NB4 (cell line): ENCODE measurements around the gene PMAIP1.

Experiments used
- DNase-seq: peaks from one replicate; pipeline ENCODE4 v3.0.0; 2010; ENCODE audit warnings: low read depth
- H3K4me3 ChIP-seq: one replicate; pipeline ENCODE4 v1.5.1; 2011; ENCODE audit warnings: mild to moderate bottlenecking, low read depth, low read length, moderate library complexity
- CTCF ChIP-seq: IDR thresholded peaks from one replicate; pipeline ENCODE4 v1.5.1; 2012; ENCODE audit warnings: low read depth, low read length
- MAX ChIP-seq: IDR thresholded peaks from 2 replicates; pipeline ENCODE4 v1.6.1; 2011; ENCODE audit warnings: low read depth, low read length
- MYC ChIP-seq: IDR thresholded peaks from 2 replicates; pipeline ENCODE4 v1.6.1; 2011; ENCODE audit warnings: low read depth, low read length
- POLR2A ChIP-seq: IDR thresholded peaks from 2 replicates; pipeline ENCODE4 v1.6.1; 2011; ENCODE audit warnings: mild to moderate bottlenecking; ENCODE audit not compliant: insufficient read length; ENCODE audit errors: extremely low read depth

Gene PMAIP1

GRCh38 chr18:59902993-59903610 lies 3.3 kb downstream of the PMAIP1 start:
- no peak overlapping the region for H3K4me3 ChIP-seq
- TF ChIP-seq MYC = no peak
- no peak for TF ChIP-seq POLR2A
- no peak for TF ChIP-seq MAX
- no peak for TF ChIP-seq CTCF
- DNase-seq = no peak

- no peak for DNase-seq
- H3K4me3 ChIP-seq = peak overlapping the region; percentile 6
- no peak for TF ChIP-seq MYC
These were observed 4.3 kb downstream of the PMAIP1 start for GRCh38 chr18:59904011-59904601.

GRCh38 chr18:59905686-59906091 lies 5.9 kb downstream of the PMAIP1 start:
- H3K4me3 ChIP-seq = no peak overlapping the region
- no peak for DNase-seq
- no peak for TF ChIP-seq POLR2A
- TF ChIP-seq CTCF = no peak
- TF ChIP-seq MYC = no peak
- no peak for TF ChIP-seq MAX

GRCh38 chr18:59906203-59906602 lies 6.4 kb downstream of the PMAIP1 start:
- H3K4me3 ChIP-seq = no peak overlapping the region
- no peak for DNase-seq
- TF ChIP-seq MYC = no peak

- H3K4me3 ChIP-seq = no peak overlapping the region
- DNase-seq = peak; percentile 43
- TF ChIP-seq POLR2A (no peak), MYC (no peak), CTCF (no peak), MAX (no peak)
These were observed 7.4 kb downstream of the PMAIP1 start for GRCh38 chr18:59907172-59907571.

GRCh38 chr18:59907660-59908059 lies 7.9 kb downstream of the PMAIP1 start:
- H3K4me3 ChIP-seq = no peak overlapping the region
- TF ChIP-seq CTCF (no peak), MYC (no peak)
- DNase-seq = no peak

- TF ChIP-seq MAX (no peak), CTCF (no peak), POLR2A (no peak), MYC (no peak)
- no peak overlapping the region for H3K4me3 ChIP-seq
- DNase-seq = no peak
These were observed 9.0 kb downstream of the PMAIP1 start for GRCh38 chr18:59908799-59909198.
